GM19452 (cell line): ENCODE results near the gene DIP2B.
"Not testable (repeated sequence)": the region's sequence is repeated elsewhere in the genome, so short reads cannot be mapped to it uniquely, and the experiment has no call there.

Experiments used
- ATAC-seq: cut with Tn5 transposase; IDR thresholded peaks from one replicate; pipeline ENCODE4 v1.9.1; 2021; ENCODE audit not compliant: unreplicated experiment

DIP2B gene

DNA sequence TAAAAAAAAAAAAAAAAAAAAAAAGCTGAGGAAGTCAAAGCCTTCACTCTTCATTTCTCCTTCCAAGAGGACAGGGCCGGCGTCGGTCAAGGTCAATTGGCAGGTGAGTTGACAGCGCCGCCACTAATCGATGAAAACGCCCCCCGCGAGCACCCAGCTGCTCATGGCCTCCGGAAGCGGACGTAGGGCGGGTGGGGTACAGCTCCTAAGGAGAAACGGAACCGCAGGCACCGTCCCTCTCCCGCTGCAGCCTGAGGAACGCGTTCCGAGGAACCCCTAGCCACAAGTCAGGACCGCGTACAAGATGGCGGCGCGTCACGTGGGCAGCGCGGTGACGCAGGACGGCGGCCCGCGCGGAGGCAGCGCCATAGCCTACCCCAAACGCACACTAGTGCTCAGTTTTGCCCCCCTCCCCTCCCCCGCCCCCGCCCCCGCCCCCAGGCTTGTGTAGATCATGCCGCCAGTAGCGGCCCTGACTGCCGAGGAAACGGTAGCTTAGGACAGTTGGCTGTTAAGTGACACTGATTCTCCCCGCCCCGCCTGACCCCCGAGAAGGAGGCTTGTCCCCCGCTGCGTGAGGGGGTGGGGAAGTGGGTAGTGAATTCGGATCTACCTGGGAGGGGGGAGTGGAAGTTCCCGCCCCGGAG lies 259.0 kb downstream of the DIP2B start, which contains the start of gene ATF1:
Gene ATF1 (plus strand): TSS at position 463 of the 647 bp plus-strand sequence. CDS start 16,045 bp downstream, outside the sequence.
- ATAC-seq: peak; percentile 73

DNA sequence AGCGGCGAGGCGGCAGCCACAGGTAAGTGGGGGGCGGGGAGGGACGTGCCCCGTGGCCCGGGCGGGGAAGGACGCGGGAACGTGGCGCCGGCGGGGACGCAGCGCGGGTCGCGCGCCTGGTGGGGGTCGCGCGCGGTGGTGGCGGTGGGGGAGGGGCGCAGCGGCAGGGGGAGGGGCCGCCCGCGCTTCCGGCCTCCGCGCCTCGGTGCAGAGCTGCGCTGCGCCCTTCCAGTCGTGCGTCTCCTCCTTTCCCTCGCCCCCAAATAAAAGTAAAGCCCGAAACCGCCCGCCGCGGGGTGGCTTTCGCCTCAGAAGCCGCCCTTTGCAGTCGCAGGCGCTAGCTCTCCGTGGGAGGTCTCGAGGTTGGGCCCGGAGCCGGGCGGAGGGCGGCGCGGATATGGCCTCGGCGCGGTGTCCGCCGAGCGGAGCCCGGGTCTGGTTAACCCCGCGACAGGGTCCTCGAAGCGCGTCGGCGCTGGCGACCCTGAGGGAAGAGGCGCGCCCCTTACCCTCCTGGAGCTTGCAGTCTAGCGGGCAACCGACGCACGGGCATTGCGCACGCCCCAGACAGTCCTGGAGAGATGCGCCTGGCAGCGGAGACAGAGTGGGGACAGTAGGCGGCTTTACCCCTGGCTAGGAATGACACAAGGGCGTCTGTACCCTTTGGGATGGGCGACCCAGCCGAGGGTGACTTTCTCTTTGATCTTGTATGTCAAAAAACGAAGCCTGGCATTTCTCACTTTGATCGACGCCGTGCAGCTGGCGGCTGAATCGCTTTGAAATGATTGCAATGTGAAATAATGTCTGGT lies 259.7 kb downstream of the DIP2B start:
- ATAC-seq: peak; percentile 46

DNA sequence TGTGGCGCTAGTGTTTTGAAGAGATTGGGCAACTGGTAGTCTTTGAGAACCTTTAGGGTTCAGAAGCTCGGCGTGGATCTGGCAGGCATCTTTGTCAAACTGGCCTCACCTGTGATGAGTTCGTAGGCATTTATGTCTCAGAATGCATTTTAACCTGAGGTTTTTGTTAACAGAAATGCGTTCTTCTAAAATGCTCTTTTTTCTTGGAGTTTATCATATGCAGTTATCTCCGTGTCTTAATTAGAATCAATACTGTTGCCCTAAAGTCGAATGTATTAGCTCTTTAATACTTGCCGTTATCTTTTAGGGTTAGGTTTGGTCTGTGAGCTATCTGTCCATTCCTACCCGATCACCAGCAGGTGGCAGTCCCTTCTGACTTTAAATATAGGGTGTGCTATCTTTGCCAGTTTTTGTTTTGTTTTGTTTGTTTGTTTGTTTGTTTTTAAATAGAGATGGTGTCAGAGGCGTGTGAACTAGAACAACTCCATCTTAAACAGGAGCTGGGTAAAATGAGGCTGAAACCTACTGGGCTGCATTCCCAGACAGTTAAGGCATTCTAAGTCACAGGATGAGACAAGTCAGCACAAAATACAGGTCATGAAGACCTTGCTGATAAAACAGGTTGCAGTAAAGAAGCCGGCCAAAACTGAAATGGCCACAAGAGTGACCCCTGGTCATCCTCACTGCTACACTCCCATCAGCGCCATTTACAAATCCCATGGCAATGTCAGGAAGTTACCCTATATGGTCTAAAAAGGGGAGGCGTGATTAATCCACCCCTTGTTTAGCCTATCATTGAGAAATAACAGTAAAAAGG lies 260.5 kb downstream of the DIP2B start:
- no peak for ATAC-seq

DNA sequence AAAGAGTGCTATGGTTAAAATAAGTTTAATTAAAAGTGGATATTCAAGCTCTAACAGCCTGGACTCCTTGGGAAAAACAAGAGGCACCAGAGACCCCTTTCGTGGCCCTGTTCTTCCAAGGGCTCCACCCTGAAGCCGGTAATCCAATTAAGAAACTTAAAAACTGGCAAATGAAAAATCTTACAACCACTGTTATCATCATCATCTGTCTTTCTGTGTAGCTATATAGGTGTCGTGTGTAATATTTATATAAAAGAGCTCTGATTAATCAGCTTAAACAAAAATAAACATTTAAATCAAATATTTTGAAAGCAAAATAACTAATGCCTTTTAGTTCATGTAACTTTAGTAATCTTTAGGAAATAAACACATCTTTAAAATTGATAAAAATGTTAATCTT lies 263.6 kb downstream of the DIP2B start:
- no peak for ATAC-seq

DNA sequence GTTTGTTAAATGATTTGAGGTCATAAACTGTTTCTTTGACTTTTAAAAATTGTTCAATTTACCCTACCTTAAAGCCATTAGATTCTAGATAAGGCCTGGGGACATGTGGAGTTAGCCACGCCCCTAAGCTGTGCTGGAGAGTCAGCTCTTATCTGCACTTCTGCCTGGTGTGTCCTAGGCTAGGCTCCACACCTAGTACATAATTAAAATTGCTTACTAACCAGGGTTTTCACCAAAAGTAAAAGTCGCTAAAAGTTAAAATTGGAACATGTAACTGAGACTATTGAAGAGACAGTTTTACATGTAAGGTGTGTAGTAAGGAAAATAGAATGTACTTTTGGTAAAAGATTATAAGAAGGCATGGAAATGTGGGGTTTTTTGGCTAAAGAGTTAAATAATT lies 264.0 kb downstream of the DIP2B start:
- ATAC-seq: not testable (repeated sequence)

DNA sequence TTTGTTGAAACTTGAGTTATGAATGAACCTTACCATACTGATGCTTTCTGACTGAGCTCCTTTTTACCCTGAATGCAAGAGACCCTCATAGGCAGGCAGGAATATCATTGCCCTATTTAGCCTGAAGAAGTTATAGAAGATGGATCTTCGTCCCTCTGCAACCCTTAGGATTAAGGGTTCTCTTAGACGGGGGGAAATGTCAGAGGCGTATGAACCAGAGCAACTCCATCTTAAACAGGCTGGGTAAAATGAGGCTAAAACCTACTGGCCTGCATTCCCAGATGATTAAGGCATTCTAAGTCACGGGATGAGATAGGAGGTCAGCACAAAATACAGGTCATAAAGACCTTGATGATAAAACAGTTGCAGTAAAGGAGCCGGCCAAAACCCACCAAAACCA lies 266.6 kb downstream of the DIP2B start:
- ATAC-seq: no peak

DNA sequence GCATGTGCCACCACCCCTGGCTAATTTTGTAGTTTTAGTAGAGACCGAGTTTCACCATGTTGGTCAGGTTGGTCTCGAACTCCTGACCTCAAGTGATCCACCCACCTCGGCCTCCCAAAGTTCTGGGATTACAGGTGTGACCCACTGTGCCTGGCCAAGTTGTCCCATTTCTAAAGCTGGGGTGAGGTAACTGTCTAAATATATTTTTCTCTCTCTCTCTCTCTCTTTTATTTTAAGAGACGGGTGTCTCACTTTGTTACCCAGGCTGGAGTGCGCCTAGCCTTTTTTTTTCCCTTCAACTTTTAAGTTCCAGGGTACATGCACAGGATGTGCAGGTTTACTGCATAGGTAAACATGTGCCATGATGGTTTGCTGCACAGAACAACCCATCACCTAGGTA lies 267.7 kb downstream of the DIP2B start:
- no peak for ATAC-seq

DNA sequence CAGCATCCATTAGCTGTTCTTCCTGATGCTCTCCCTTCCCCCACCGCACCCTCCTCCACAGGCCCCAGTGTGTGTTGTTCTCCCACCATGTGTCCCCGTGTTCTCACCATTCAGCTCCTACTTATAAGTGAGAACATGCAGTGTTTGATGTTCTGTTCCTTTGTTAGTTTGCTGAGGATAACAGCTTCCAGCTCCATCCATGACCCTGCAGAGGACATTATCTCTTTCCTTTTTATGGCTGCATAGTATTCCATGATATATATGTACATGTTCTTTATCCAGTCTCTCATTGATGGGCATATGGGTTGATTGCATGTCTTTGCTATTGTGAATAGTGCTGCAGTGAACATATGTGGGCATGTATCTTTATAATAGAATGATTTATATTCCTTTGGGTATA lies 268.1 kb downstream of the DIP2B start:
- no peak for ATAC-seq

DNA sequence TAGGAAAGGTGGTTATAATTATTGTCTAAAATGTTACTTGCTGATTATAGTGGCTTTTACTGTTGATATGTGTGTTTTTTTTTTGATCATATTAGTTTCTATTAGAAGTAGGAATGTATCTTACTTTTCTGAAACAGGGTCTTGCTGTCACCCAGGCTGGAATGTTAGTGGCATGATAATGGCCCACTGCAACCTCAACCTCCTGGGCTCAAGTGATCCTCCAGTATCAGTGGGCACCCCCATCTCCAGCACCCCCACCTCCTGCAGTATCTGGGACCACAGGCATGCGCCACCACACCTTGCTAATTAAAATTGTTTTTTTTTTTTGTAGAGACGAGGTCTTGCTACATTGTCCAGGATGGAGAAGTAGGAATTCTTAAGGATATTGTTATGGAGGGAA lies 270.5 kb downstream of the DIP2B start:
- no peak for ATAC-seq

DNA sequence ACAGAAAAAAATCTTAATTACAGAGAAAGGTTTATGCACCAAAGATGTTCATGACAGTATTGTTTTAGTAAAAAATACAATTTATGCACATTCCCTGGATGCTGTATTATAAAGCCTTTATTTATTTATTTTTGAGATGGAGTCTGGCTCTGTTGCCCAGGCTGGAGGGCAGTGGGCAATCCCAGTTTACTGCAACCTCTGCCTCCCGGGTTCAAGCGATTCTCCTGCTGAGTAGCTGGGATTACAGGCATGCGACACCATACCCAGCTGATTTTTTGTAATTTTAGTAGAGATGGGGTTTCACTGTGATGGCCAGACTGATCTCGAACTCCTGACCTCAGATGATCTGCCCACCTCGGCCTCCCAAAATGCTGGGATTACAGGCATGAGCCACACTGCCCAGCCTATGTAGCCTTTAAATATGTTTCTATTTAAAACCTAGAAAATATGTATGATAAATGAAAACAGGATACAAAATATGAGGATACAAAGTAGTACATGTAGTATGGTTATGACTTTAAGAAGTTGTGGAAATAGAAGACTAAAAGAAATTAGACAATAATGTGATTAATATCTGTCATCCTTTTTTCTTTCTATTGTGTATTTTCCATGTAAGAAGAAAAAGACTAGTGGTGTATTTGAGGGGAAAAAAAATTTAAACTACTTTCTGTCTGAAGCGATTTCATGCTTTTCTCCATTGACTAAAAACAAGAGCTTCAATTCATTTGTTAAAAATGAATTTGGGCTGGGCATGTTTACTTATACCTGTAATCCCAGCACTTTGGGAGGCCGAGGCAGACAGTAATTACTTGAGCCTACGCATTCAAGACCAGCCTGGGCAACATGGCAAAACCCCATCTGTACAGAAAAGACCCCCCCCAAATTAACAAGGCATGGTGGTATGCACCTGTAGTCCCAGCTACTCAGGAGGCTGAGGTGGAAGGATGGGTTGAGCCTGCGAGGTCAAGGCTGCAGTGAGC lies 272.3 kb downstream of the DIP2B start:
- no peak for ATAC-seq

DNA sequence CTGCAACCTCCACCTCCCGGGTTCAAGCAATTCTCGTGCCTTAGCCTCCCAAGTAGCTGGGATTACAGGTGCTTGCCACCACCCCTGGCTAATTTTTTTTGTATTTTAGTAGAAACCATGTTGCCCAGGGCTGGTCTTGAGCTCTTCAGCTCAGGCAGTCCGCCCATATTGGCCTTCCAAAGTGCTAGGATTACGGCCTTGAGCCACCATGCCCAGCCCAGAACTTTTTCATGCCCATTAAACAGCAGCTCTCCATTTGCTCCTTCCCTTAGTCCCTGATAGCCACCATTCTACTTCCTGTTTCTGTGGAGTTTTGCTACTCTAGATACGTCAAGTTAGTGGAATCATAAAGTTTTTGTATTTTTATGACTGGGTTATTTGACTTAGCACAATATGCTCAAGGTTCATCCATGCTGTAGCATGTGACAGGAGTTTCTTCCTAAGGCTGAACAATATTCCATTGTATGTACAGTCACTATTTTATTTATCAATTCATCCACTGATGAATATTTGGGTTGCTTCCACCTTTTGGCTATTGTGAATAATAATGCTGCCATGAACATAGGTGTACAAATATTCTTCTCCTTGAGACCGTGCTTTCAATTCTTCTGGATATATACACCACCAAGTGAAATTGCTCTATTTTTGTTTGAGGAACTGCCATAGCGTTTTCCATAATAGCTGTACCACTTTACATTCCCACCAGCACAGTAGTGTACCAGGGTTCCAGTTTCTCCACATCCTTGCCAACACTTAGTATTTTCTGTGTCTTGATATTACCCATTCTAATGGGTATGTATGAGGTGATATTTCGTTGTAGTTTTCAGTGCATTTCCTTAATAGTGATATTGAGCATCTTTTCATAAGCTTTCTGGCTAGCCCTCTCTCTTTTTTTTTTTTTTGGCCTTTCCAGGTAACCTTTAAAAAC lies 274.1 kb downstream of the DIP2B start:
- ATAC-seq: no peak

DNA sequence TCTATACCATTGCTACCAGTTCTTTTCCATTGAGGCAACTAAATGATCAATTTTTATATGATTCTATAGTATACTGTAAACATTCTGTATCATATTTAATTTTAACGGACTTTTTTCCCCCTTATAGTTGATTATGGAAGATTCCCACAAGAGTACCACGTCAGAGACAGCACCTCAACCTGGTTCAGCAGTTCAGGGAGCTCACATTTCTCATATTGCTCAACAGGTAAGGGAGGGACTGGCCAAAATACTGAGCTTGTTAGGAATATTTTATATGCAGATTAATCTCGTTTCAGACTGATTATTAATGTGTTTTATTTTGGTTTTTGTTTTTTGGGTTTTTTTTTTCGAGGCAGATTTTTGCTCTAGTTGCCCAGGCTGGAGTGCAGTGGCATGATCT lies 275.2 kb downstream of the DIP2B start:
- no peak for ATAC-seq

DNA sequence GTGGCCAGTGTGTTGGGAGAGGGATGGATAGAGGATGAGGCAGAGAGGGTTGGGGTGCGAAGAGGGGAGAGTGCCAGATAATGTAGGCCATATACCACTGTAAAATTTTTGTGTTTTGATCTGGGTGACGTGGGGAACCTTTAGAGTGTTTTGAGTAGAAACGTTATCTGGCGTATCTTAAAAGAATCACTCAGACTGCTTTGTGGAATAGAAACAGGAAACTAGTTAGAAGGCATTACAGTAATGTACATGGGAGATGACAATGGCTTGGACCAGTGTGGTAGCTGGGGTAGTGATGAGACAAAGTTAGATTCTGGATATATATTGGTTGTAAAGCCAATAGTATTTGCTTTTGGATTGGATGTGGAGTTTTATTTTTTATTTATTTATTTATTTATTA lies 279.7 kb downstream of the DIP2B start:
- no peak for ATAC-seq

DNA sequence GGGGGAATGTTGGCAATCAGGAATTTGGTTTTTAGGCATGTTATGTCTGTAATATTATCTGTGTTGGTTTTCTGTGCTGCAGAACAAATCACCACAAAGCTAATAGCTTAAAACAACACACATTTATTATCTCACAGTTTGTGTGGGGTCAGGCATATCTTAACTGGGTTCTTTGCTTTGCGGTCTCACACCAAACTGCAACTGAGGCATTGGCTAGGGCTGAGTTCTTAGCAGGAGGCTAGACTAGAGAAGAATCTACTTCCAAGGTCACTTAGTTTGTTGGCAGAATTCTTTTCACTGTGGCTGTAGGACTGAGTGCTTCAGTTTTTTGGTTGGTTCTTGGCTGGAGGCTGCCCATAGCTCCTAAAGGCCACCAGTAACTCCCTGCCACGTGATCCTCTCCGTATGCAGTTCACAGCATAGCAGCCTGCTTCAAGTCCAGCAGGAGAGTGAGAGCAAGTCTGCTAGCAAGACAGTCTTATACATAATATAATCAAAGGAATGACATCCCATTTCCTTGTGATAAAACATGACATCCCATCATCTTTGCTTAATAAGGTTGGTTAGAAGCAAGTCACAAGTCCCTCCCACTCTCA lies 280.7 kb downstream of the DIP2B start:
- ATAC-seq: no peak

DNA sequence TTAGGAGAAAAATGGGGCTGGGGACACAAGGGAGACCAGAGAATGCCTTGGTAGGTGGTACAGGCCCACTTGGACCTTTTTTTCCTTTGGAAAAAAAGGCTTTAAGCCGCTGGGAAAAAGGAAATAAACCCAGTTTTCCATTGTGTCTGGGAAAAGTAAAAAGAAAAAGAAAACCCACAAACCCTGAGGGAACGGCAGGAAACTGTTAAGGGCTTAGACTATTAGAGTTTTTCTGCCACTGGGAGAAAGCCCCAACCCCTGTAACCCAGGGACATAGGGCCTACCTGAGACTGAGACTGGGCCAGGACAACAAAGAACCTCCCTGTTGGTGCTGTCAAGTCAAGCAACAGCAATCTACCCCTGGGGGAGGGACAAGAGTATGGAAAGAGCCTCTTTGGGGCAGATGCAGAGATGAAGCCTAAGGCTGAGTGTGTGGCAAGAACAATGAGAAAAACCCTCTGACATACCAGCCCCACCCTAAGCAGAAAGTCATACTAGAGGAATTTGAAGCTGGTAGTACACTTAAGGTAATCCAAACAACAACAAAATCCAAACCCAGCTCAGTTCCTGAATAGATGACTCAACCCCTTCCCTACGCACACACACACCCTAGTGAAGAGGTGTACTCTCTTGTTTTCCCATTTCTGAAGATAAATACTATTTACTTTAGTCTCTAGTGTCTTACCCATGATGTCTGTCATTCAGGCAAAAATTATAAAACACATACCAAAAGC lies 281.9 kb downstream of the DIP2B start:
- ATAC-seq: no peak

DNA sequence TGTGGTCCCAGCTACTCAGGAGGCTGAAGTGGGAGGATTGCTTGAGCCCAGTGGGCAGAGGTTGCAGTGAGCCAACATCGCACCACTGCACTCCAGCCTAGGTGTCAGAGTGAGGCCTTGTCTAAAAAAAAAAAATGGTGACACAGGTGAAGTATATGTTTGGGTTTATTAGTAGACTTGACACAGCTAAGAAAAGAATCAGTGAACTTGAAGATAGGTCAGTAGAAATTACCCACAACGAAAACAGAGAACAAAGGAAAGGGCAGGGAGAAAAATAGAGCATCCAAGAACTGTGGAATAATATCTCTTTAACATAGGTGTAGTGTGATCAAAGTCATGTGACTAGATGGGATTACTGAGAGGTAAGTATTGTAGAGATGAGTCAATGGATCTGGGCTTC lies 282.8 kb downstream of the DIP2B start:
- ATAC-seq: no peak

DNA sequence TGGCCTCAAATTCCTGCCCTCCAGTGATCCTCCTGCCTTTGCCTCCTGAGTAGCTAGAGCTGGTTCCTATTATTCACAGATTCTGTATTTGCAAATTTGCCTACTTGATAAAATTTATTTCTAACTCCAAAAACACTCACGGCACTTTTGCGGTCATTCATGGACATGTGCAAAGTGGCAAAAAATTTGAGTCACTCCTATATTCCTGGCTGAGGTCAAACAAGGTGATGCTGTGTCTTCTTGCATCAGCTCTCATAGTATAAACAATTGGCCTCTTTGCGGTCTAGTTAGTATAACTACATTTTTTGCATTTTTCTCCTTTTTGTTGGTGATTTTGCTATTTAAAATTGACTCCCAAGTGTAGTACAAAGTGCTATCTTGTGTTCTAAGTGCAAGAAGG lies 283.8 kb downstream of the DIP2B start:
- no peak for ATAC-seq

DNA sequence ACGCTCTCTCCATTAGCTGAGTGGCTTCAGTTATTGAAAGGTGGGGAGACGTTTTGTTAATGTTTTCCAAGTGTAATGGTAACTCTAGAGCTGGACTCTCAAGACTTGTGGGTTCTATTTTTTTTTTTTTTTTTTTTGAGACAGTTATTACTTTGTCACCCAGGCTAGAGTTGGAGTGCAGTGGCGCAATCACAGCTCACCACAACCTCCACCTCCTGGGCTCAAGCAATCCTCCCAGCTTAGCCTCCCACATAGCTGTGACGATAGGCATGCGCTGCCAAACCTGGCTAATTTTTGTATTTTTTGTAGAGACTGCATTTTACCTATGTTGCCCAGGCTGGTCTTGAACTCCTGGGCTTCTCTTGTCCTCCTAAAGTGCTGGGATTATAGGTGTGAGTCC lies 285.3 kb downstream of the DIP2B start:
- no peak for ATAC-seq
